Caki2 (cell line): Measurements from ENCODE around the gene VPS37B. TPM values are rescaled to one million over a fixed set of nuclear protein-coding genes. Genes with fewer than 3 reads are reported as not detected.

Experiments
- DNase-seq: peaks from one replicate; pipeline ENCODE4 v3.0.0-alpha.2; 2015; ENCODE audit warnings: low read depth
- in situ Hi-C: cut with HindIII; loops from 2 replicates; pipeline ENCODE4 v1.10.0; 2016; ENCODE audit warnings: low sequenced_read_pairs, low pct_unique_long_range_greater_than_20kb, mixed read lengths
- total RNA-seq: library from RNA; depleted of rRNA; stranded (reverse); fragments of >200 nt; shearing (Covaris generic); gene quantifications from 2 replicates; pipeline ENCODE4 v1.2.3, GENCODE V29; 2014; ENCODE audit warnings: low replicate concordance; rRNA removed

VPS37B gene
- total RNA-seq, 1 experiment from 2014 or later, result 37.8 TPM

GRCh38 chr12:122836027-122836921 is 59.6 kb downstream of the VPS37B start:
- in situ Hi-C loops, result no loop called here
- peak; percentile 53 for DNase-seq

GRCh38 chr12:122835750-122836026 is 60.2 kb downstream of the VPS37B start:
- no peak for DNase-seq
- in situ Hi-C loops, result no loop called here

- in situ Hi-C loops, result no loop called here
- DNase-seq, result peak; percentile 46
Observed at GRCh38 chr12:122834921-122835749, 60.8 kb downstream of the VPS37B start, which contains the start of gene HIP1R. Gene HIP1R, plus strand, starts transcription at chr12:122835457. Its CDS starts 94 bp downstream, at chr12:122835551.

GRCh38 chr12:122834104-122834920 is 61.6 kb downstream of the VPS37B start:
- in situ Hi-C loops, result no loop called here
- DNase-seq, result peak; percentile 89

GRCh38 chr12:122830517-122831214 is 65.3 kb downstream of the VPS37B start:
- peak; percentile 75 for DNase-seq

GRCh38 chr12:122827258-122827657 is 68.7 kb downstream of the VPS37B start:
- in situ Hi-C loops, result no loop called here
- no peak for DNase-seq

More at GRCh38 chr12:122830517-122831214, 65.3 kb downstream of the VPS37B start:
- in situ Hi-C loops, result no loop called here

- peak; percentile 72 for DNase-seq
- in situ Hi-C loops, result no loop called here
Observed at GRCh38 chr12:122825773-122826724, 69.9 kb downstream of the VPS37B start.

- in situ Hi-C loops, result no loop called here
- DNase-seq, result no peak
Observed at GRCh38 chr12:122823429-122823828, 72.5 kb downstream of the VPS37B start.

GRCh38 chr12:122820838-122821271 is 75.1 kb downstream of the VPS37B start:
- in situ Hi-C loops, result no loop called here
- no peak for DNase-seq

GRCh38 chr12:122820138-122820537 is 75.8 kb downstream of the VPS37B start:
- in situ Hi-C loops, result no loop called here
- no peak for DNase-seq

GRCh38 chr12:122819209-122819785 is 76.6 kb downstream of the VPS37B start:
- in situ Hi-C loops, result no loop called here
- no peak for DNase-seq

Other genes with a start within 250 kb of the VPS37B start
- not detected in 2 replicates for gene HCAR2, start 192.8 kb downstream of the VPS37B start, total RNA-seq
- gene HCAR3, start 179.3 kb downstream of the VPS37B start, total RNA-seq, result not detected in 2 replicates
- not detected in 2 replicates for gene HCAR1, start 165.3 kb downstream of the VPS37B start, total RNA-seq
- gene DENR, start 143.3 kb downstream of the VPS37B start, total RNA-seq, result 7.3 and 7.4 TPM in 2 replicates
- 1.1 and 1.5 TPM in 2 replicates for gene CCDC62, start 121.6 kb downstream of the VPS37B start, total RNA-seq
- gene HIP1R, start 60.7 kb downstream of the VPS37B start, total RNA-seq, result 56.1 and 67.4 TPM in 2 replicates
- 1.4 and 4.8 TPM in 2 replicates for gene ABCB9, start 70.3 kb upstream of the VPS37B start, total RNA-seq
- 79.9 and 88.8 TPM in 2 replicates for gene OGFOD2, start 79.1 kb upstream of the VPS37B start, total RNA-seq
- 443 and 486 TPM in 2 replicates for gene ARL6IP4, start 84.6 kb upstream of the VPS37B start, total RNA-seq